Regular cardiac myocyte (primary cell): Measurements from ENCODE around the gene COL8A2. TPM values are rescaled to one million over a fixed set of nuclear protein-coding genes. Genes with fewer than 3 reads are reported as not detected.

Source experiments
- total RNA-seq: library from RNA; depleted of rRNA; stranded (reverse); fragments of >200 nt; gene quantifications from 2 replicates; pipeline ENCODE4 v1.2.3, GENCODE V29; 2014

Gene COL8A2
- 0.58 and 2.0 TPM in 2 replicates for total RNA-seq

DNA sequence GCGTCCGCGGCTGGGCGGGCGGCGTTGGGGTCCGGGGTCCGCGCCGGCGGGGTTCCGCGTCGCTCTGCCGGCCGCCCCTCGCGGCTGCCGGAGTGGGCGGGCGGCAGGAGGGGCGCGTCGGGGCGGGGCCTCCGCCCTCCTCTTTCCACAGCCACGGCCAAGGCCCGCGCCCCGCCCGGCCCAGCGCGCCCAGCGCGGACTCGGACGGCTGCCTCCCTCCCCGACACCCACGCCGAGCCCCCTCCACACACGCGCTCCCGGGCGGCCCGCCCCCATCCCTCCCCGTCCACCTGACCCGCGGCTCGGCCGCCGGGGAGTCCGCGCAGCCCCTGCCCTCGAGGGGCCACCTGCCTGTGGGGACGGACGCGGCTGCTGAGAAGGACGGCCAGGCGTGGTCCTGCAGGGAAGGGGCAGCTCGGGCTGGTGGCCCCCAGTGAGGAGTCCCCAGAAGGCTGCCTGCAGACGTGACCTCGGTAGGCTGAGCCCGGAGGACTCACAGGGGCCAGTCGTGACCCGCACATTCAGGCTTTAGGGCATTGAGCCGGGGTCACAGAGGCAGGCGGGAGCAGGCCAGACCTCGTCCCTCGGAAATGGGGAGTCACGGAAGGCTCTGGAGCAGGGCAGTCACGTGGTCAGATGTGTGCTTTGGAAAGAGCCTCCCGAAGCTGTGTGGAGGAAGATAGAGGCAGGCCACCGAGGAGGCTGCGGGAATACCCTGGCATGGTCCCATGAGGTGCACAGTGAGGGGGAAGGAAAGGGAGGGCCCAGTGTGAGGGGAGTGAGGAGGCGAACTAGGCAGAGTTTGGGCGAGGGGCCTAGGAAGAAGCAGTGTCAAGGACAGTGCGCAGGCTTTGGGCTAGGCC lies at the start of gene COL8A2:
TSS of gene COL8A2 (minus strand) at position 94 of the 863 bp plus-strand sequence. CDS start 24,980 bp downstream, outside the sequence.

GRCh38 chr1:36155408-36156328 lies 30.6 kb upstream of the COL8A2 start, which contains the start of gene MAP7D1:
Gene MAP7D1 (plus strand): TSS chr1:36156160. CDS start chr1:36156418, 258 bp downstream.

GRCh38 chr1:36149237-36149972 lies 24.4 kb upstream of the COL8A2 start, which contains the start of gene TRAPPC3:
Gene TRAPPC3 (minus strand): TSS chr1:36149486. CDS start chr1:36149378, 108 bp downstream.

DNA sequence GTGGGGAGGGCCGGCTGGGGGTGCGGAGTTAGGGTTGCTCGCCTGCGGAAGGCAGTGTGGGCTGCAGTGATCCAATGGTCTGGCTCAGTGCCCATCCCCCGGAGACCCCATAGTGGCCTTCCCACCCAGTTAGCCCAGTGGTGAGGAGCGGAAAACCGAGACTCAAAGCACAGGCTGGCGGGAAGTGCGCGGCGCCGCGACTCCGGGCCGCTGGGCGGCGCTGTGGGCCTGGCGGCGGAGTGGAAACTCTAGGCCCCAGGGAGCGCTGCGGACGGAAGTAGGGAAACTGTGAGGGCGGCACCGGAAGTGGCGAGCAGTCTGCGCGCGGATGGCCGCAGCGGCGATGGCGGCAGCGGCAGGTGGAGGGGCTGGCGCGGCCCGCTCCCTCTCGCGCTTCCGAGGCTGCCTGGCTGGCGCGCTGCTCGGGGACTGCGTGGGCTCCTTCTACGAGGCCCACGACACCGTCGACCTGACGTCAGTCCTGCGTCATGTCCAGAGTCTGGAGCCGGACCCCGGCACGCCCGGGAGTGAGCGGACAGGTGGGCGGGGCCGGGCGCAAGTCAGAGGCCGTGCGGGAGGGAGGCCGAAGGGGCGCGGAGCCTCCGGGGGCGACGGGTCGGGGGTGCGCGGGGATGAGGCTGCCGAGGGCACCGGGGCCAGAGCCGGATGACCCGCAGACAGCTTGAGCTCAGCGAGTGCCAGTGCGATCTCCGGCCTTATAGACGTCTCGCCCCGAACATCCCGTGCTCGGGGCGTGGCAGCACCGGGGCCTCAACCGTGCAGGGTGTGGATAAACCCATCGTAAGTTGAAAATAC lies 36.2 kb downstream of the COL8A2 start, which contains the start of gene ADPRS:
TSS of gene ADPRS (plus strand) at position 316 of the 816 bp plus-strand sequence. CDS start at position 329, 13 bp downstream.

GRCh38 chr1:36083635-36084496 lies 41.2 kb downstream of the COL8A2 start, which contains the start of gene TEKT2:
Gene TEKT2 (plus strand): TSS chr1:36084094. CDS start chr1:36084922, 828 bp downstream.

Other genes with a start within 250 kb of the COL8A2 start
- gene AGO1, start 242.0 kb downstream of the COL8A2 start, total RNA-seq = 8.2 and 15.9 TPM in 2 replicates
- 9.4 and 11.6 TPM in 2 replicates for gene AGO3, start 194.1 kb downstream of the COL8A2 start, total RNA-seq
- gene TEKT2, start 41.1 kb downstream of the COL8A2 start, total RNA-seq = 0.28 TPM in 1 of 2 replicates, not detected in the other
- 38.7 and 39.7 TPM in 2 replicates for gene ADPRS, start 36.3 kb downstream of the COL8A2 start, total RNA-seq
- 103 and 114 TPM in 2 replicates for gene TRAPPC3, start 24.3 kb upstream of the COL8A2 start, total RNA-seq
- gene MAP7D1, start 30.9 kb upstream of the COL8A2 start, total RNA-seq = 62.0 and 90.5 TPM in 2 replicates
- 67.9 and 150 TPM in 2 replicates for gene THRAP3, start 99.2 kb upstream of the COL8A2 start, total RNA-seq
- 3.6 and 8.5 TPM in 2 replicates for gene SH3D21, start 181.1 kb upstream of the COL8A2 start, total RNA-seq
- gene EVA1B, start 198.4 kb upstream of the COL8A2 start, total RNA-seq = 126 and 177 TPM in 2 replicates